HCT116 (cell line): Measurements from ENCODE around the gene MCF2L2. TPM values are rescaled to one million over a fixed set of nuclear protein-coding genes. Genes with fewer than 3 reads are reported as not detected.
A peak's percentile ranks its signal among the peaks of the same experiment; 100 is the strongest.

ENCODE experiments used
- ATAC-seq: fragments of 200-7000 bp; cut with Tn5 transposase; 2 replicates; pipeline ENCODE4 v1.9.1; 2020; ENCODE audit warnings: mild to moderate bottlenecking, moderate library complexity
- BruUV-seq: library from RNA; stranded (reverse); fragments of 400-500 nt; replicated peaks from 2 replicates; lab custom pipeline; 2021; lab: Mats Ljungman, UMichigan
- CTCF ChIA-PET: fragments of 300-600 bp; sonication (Branson Sonifier 250); formaldehyde crosslinking; loops from one replicate; lab custom pipeline; 2021; ENCODE audit warnings: antibody characterized with exemption; lab: Charles Lee
- POLR2A ChIA-PET: fragments of 300-600, 350-600 bp; sonication (Branson Sonifier 250); formaldehyde crosslinking; loops from one replicate; lab custom pipeline; 2021; ENCODE audit warnings: antibody characterized with exemption; lab: Charles Lee
- RAD21 ChIA-PET, 2 experiments: fragments of 300-600 bp; sonication (Branson Sonifier 250); formaldehyde crosslinking; loops; one replicate each; lab custom pipeline; 2023; ENCODE audit warnings: low total read pairs in 2 of 2; ENCODE audit not compliant: uncharacterized antibody in 2 of 2, unreplicated experiment in 2 of 2, low non-redundant PET in 1 of 2; lab: Charles Lee
- DNase-seq: peaks from one replicate; pipeline ENCODE4 v3.0.0-alpha.2; 2010; ENCODE audit warnings: low read depth, low spot score
- H2AFZ ChIP-seq: fragments of 200-600 bp; shearing (Covaris generic), sonication (generic); 2 replicates; pipeline ENCODE4 v1.6.1; 2017; ENCODE audit warnings: low read depth, mixed run types, mixed read lengths, antibody characterized with exemption, low read length; ENCODE audit not compliant: poor library complexity, severe bottlenecking
- H3K27ac ChIP-seq: 2 replicates; pipeline ENCODE4 v1.5.1; 2012; ENCODE audit warnings: low read depth, low read length
- H3K27me3 ChIP-seq: fragments of 200-600 bp; sonication (generic); 2 replicates; pipeline ENCODE4 v1.6.1; 2016; ENCODE audit warnings: mixed run types, low read length, mixed read lengths; ENCODE audit not compliant: insufficient read depth
- H3K36me3 ChIP-seq, 2 experiments: fragments of 200-500 bp in 1 of 2; fragments of 200-600 bp in 1 of 2; sonication (Bioruptor generic) in 1 of 2; sonication (generic) in 1 of 2; 2 replicates each; pipeline versions ENCODE4 v1.5.1 to v1.6.1; 2014 to 2016; ENCODE audit warnings: low read length in 2 of 2, inconsistent platforms in 1 of 2, mixed read lengths in 1 of 2, mixed run types in 1 of 2; ENCODE audit not compliant: insufficient read depth in 2 of 2, control insufficient read depth in 1 of 2
- H3K4me1 ChIP-seq, 2 experiments: fragments of 200-600 bp in 1 of 2; sonication (generic) in 1 of 2; 2 replicates each; pipeline versions ENCODE4 v1.5.1 to v1.6.1; 2012 to 2017; ENCODE audit warnings: low read length in 2 of 2, inconsistent platforms in 1 of 2, mild to moderate bottlenecking in 1 of 2, mixed read lengths in 1 of 2, mixed run types in 1 of 2, moderate library complexity in 1 of 2; ENCODE audit not compliant: insufficient read depth in 2 of 2, control insufficient read depth in 1 of 2
- H3K4me2 ChIP-seq: fragments of 200-600 bp; sonication (generic); 2 replicates; pipeline ENCODE4 v1.6.1; 2017; ENCODE audit warnings: mixed run types, low read length, mixed read lengths
- H3K4me3 ChIP-seq, 2 experiments: fragments of 200-600 bp in 1 of 2; sonication (generic) in 1 of 2; replicated peaks in 1 of 2; 2 replicates each; pipeline ENCODE4 v1.5.1; 2011 to 2016; ENCODE audit warnings: low read length in 2 of 2, control low read depth in 1 of 2, low read depth in 1 of 2, mild to moderate bottlenecking in 1 of 2, mixed read lengths in 1 of 2, mixed run types in 1 of 2
- H3K79me2 ChIP-seq: fragments of 200-600 bp; sonication (generic); 2 replicates; pipeline ENCODE4 v1.6.1; 2017; ENCODE audit warnings: mild to moderate bottlenecking, mixed run types, low read length, moderate library complexity, mixed read lengths; ENCODE audit not compliant: insufficient read depth
- H3K9ac ChIP-seq: fragments of 200-600 bp; sonication (generic); 2 replicates; pipeline ENCODE4 v1.6.1; 2016; ENCODE audit warnings: low read length, mixed read lengths
- H3K9me2 ChIP-seq: fragments of 200-600 bp; sonication (generic), shearing (Covaris generic); 2 replicates; pipeline ENCODE4 v1.6.1; 2017; ENCODE audit warnings: mixed run types, mild to moderate bottlenecking, moderate library complexity; ENCODE audit not compliant: insufficient read depth
- H3K9me3 ChIP-seq, 2 experiments: fragments of 200-500 bp in 1 of 2; fragments of 200-600 bp in 1 of 2; sonication (Bioruptor generic) in 1 of 2; sonication (generic) in 1 of 2; 2 replicates each; pipeline ENCODE4 v1.6.1; 2014 to 2017; ENCODE audit warnings: low read length in 2 of 2, mixed read lengths in 2 of 2, inconsistent platforms in 1 of 2, low read depth in 1 of 2, mild to moderate bottlenecking in 1 of 2, mixed run types in 1 of 2, moderate library complexity in 1 of 2; ENCODE audit not compliant: control insufficient read depth in 1 of 2, insufficient read depth in 1 of 2
- H4K20me1 ChIP-seq: fragments of 200-600 bp; sonication (generic), shearing (Covaris generic); 2 replicates; pipeline ENCODE4 v1.6.1; 2017; ENCODE audit warnings: mixed run types, mild to moderate bottlenecking, moderate library complexity; ENCODE audit not compliant: insufficient read depth
- CBX3 ChIP-seq: IDR thresholded peaks from 2 replicates; pipeline ENCODE4 v1.6.1; 2012; ENCODE audit warnings: low read depth
- CEBPB ChIP-seq: IDR thresholded peaks from 2 replicates; pipeline ENCODE4 v1.6.1; 2012; ENCODE audit warnings: low read depth
- ELF1 ChIP-seq: IDR thresholded peaks from 2 replicates; pipeline ENCODE4 v1.6.1; 2012; ENCODE audit warnings: low read depth, borderline replicate concordance
- EZH2 ChIP-seq: fragments of 200-600 bp; sonication (generic); IDR thresholded peaks from 2 replicates; pipeline ENCODE4 v1.6.1; 2017; ENCODE audit warnings: antibody characterized with exemption, mixed run types
- EZH2phosphoT487 ChIP-seq: fragments of 200-600 bp; IDR thresholded peaks from 2 replicates; pipeline ENCODE4 v1.6.1; 2018; ENCODE audit warnings: antibody characterized with exemption, borderline replicate concordance
- FOSL1 ChIP-seq: IDR thresholded peaks from 2 replicates; pipeline ENCODE4 v1.6.1; 2012; ENCODE audit warnings: low read depth
- POLR2A ChIP-seq: IDR thresholded peaks from 2 replicates; pipeline ENCODE4 v1.7.0; 2011; ENCODE audit warnings: borderline replicate concordance; ENCODE audit not compliant: insufficient read depth, insufficient read length; ENCODE audit errors: extremely low read depth
- POLR2AphosphoS5 ChIP-seq: IDR thresholded peaks from 2 replicates; pipeline ENCODE4 v1.6.1; 2011; ENCODE audit warnings: mild to moderate bottlenecking, low read depth, low read length, moderate library complexity
- RAD21 ChIP-seq: IDR thresholded peaks from 2 replicates; pipeline ENCODE4 v1.6.1; 2012; ENCODE audit warnings: low read depth, mild to moderate bottlenecking
- SIN3A ChIP-seq: IDR thresholded peaks from 2 replicates; pipeline ENCODE4 v1.6.1; 2012; ENCODE audit warnings: low read depth
- SP1 ChIP-seq: IDR thresholded peaks from 2 replicates; pipeline ENCODE4 v1.6.1; 2012; ENCODE audit warnings: low read depth
- SRF ChIP-seq: IDR thresholded peaks from 2 replicates; pipeline ENCODE4 v1.6.1; 2012; ENCODE audit warnings: low read depth
- TCF7L2 ChIP-seq: IDR thresholded peaks from 2 replicates; pipeline ENCODE4 v1.7.0; 2011; ENCODE audit warnings: borderline replicate concordance, inconsistent platforms; ENCODE audit not compliant: insufficient read depth, insufficient read length; ENCODE audit errors: extremely low read depth
- YY1 ChIP-seq: IDR thresholded peaks from 2 replicates; pipeline ENCODE4 v1.6.1; 2011; ENCODE audit warnings: low read length, low read depth, moderate library complexity, mild to moderate bottlenecking; ENCODE audit not compliant: insufficient replicate concordance; ENCODE audit errors: extremely low read depth
- ZFX ChIP-seq: fragments of 450-650 bp; IDR thresholded peaks from 2 replicates; pipeline ENCODE4 v1.6.1; 2017
- intact Hi-C: fragments of 100-400 bp; cut with micrococcal nuclease; formaldehyde crosslinking; loops from 2 replicates; pipeline ENCODE4 v1.10.0; 2022
- total RNA-seq: library from RNA; stranded (reverse); gene quantifications from one replicate; pipeline ENCODE4 v1.2.1, GENCODE V29; 2021; ENCODE audit not compliant: unreplicated experiment
- TF ChIP-seq, protein P1 (sequence below): IDR thresholded peaks from 2 replicates; pipeline ENCODE4 v1.6.1; 2012
- TF ChIP-seq, protein P2 (sequence below): IDR thresholded peaks from 2 replicates; pipeline ENCODE4 v1.6.1; 2011; ENCODE audit warnings: mild to moderate bottlenecking, low read length, moderate library complexity; ENCODE audit not compliant: insufficient replicate concordance; ENCODE audit errors: extremely low read depth
- TF ChIP-seq, protein P3 (sequence below): IDR thresholded peaks from 2 replicates; pipeline ENCODE4 v1.6.1; 2012
- TF ChIP-seq, protein P4 (sequence below), 3 experiments: fragments of 200-600 bp in 1 of 3; sonication (generic) in 1 of 3; IDR thresholded peaks in 2 of 3; conservative IDR thresholded peaks in 1 of 3; 2 replicates each; pipeline ENCODE4 v1.5.1; 2012 to 2017; ENCODE audit warnings: low read depth in 2 of 3, low read length in 2 of 3, antibody characterized with exemption in 1 of 3, borderline replicate concordance in 1 of 3, control low read depth in 1 of 3, mild to moderate bottlenecking in 1 of 3, mixed read lengths in 1 of 3, mixed run types in 1 of 3, moderate library complexity in 1 of 3; ENCODE audit not compliant: insufficient read depth in 1 of 3
- TF ChIP-seq, protein P5 (sequence below): IDR thresholded peaks from 2 replicates; pipeline ENCODE4 v1.6.1; 2012; ENCODE audit warnings: low read depth

MCF2L2 gene
- total RNA-seq, 1 experiment from 2014 or later: 1.5 TPM

DNA sequence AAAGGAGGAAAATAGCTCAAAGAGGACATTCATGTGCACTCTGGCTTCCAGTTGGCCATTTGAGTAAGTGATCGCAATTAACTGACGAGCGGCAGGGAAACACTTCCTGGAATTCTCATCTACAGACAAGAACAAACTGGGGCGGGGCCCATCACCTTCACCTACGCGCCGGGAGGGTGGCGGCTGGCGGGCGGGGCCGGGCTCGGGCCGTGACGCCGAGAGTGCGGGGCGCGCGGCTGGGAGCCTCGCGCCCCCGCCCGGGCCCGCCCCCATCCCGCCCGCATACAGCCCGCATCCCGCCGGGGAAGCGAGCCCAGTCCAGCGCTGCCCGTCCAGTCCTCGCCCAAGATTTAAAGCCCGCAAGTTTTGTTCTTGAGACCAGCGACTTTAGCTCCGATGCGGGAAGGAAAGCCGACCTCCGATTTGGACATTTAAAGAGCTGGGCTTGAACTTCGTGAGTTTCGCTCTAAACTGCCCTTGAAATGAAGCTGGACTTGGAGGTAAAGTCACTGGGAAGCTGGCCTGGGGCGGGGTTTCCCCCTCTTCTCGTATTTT, 175.4 kb downstream of the MCF2L2 start, which contains the start of gene B3GNT5:
TSS of gene B3GNT5 (plus strand) at position 281 of the 555 bp plus-strand sequence. CDS start 16,546 bp downstream, outside the sequence.
- peaks cover 43% of the 10 kb centered on the region for H3K79me2 ChIP-seq
- no peaks in the 10 kb centered on the region for H3K36me3 ChIP-seq
- ChIA-PET RAD21 (no interaction called here), CTCF (interaction anchor here (1.7 kb wide), 1 partner anchor 129 kb away, joined by 6 read pairs; no protein-coding TSS in a partner anchor), POLR2A (no interaction called here)
- intact Hi-C loops: no loop called here
- H3K4me1 ChIP-seq: peaks cover 9 to 21% of the 10 kb centered on the region in 2 experiments; a peak in 3 of 4 replicates
- peaks cover 5% of the 10 kb centered on the region; the same call in 1 of the 2 replicates for H4K20me1 ChIP-seq
- peak within 1 kb of the TSS; percentile 86 to 92 for H3K4me3 ChIP-seq
- no peaks in the 10 kb centered on the region for H3K27me3 ChIP-seq
- ATAC-seq (peak; percentile 79), DNase-seq (peak; percentile 60)
- H3K9me3 ChIP-seq: no peaks in the 10 kb centered on the region
- H2AFZ ChIP-seq: peak within 1 kb of the TSS; percentile 83
- BruUV-seq: no TSS peak
- H3K9me2 ChIP-seq: no peaks in the 10 kb centered on the region
- H3K4me2 ChIP-seq: peak within 1 kb of the TSS; percentile 87
- H3K9ac ChIP-seq: peak within 1 kb of the TSS; percentile 85
- peak within 1 kb of the TSS; percentile 73 for H3K27ac ChIP-seq
- TF ChIP-seq CEBPB: no peak
- TF ChIP-seq TCF7L2: no peak
- TF ChIP-seq FOSL1: no peak
- peak; percentile 69 for TF ChIP-seq POLR2AphosphoS5
- TF ChIP-seq, protein P1, sequence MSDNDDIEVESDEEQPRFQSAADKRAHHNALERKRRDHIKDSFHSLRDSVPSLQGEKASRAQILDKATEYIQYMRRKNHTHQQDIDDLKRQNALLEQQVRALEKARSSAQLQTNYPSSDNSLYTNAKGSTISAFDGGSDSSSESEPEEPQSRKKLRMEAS: peak; percentile 40; the same call in 1 of the 2 replicates
- TF ChIP-seq RAD21: no peak
- TF ChIP-seq, protein P2, sequence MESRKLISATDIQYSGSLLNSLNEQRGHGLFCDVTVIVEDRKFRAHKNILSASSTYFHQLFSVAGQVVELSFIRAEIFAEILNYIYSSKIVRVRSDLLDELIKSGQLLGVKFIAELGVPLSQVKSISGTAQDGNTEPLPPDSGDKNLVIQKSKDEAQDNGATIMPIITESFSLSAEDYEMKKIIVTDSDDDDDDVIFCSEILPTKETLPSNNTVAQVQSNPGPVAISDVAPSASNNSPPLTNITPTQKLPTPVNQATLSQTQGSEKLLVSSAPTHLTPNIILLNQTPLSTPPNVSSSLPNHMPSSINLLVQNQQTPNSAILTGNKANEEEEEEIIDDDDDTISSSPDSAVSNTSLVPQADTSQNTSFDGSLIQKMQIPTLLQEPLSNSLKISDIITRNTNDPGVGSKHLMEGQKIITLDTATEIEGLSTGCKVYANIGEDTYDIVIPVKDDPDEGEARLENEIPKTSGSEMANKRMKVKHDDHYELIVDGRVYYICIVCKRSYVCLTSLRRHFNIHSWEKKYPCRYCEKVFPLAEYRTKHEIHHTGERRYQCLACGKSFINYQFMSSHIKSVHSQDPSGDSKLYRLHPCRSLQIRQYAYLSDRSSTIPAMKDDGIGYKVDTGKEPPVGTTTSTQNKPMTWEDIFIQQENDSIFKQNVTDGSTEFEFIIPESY: no peak
- no peak for TF ChIP-seq POLR2A
- TF ChIP-seq YY1: no peak
- TF ChIP-seq, protein P3, sequence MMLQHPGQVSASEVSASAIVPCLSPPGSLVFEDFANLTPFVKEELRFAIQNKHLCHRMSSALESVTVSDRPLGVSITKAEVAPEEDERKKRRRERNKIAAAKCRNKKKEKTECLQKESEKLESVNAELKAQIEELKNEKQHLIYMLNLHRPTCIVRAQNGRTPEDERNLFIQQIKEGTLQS: no peak
- TF ChIP-seq EZH2: no peak
- no peak for TF ChIP-seq SRF
- TF ChIP-seq, protein P4, sequence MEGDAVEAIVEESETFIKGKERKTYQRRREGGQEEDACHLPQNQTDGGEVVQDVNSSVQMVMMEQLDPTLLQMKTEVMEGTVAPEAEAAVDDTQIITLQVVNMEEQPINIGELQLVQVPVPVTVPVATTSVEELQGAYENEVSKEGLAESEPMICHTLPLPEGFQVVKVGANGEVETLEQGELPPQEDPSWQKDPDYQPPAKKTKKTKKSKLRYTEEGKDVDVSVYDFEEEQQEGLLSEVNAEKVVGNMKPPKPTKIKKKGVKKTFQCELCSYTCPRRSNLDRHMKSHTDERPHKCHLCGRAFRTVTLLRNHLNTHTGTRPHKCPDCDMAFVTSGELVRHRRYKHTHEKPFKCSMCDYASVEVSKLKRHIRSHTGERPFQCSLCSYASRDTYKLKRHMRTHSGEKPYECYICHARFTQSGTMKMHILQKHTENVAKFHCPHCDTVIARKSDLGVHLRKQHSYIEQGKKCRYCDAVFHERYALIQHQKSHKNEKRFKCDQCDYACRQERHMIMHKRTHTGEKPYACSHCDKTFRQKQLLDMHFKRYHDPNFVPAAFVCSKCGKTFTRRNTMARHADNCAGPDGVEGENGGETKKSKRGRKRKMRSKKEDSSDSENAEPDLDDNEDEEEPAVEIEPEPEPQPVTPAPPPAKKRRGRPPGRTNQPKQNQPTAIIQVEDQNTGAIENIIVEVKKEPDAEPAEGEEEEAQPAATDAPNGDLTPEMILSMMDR (IDR thresholded peaks at IDR 0.05 in 2 of 3, conservative IDR thresholded peaks at IDR 0.05 in 1 of 3; ENCODE audit: borderline replicate concordance in 1 of 3, insufficient read depth in 1 of 3, low read depth in 2 of 3, low read length in 2 of 3): no peak
- TF ChIP-seq, protein P5, sequence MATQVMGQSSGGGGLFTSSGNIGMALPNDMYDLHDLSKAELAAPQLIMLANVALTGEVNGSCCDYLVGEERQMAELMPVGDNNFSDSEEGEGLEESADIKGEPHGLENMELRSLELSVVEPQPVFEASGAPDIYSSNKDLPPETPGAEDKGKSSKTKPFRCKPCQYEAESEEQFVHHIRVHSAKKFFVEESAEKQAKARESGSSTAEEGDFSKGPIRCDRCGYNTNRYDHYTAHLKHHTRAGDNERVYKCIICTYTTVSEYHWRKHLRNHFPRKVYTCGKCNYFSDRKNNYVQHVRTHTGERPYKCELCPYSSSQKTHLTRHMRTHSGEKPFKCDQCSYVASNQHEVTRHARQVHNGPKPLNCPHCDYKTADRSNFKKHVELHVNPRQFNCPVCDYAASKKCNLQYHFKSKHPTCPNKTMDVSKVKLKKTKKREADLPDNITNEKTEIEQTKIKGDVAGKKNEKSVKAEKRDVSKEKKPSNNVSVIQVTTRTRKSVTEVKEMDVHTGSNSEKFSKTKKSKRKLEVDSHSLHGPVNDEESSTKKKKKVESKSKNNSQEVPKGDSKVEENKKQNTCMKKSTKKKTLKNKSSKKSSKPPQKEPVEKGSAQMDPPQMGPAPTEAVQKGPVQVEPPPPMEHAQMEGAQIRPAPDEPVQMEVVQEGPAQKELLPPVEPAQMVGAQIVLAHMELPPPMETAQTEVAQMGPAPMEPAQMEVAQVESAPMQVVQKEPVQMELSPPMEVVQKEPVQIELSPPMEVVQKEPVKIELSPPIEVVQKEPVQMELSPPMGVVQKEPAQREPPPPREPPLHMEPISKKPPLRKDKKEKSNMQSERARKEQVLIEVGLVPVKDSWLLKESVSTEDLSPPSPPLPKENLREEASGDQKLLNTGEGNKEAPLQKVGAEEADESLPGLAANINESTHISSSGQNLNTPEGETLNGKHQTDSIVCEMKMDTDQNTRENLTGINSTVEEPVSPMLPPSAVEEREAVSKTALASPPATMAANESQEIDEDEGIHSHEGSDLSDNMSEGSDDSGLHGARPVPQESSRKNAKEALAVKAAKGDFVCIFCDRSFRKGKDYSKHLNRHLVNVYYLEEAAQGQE: no peak
- 0 out of 2 replicates have a peak, but pooled peaks have one; percentile 26 for TF ChIP-seq SIN3A
- peak; percentile 37; the same call in 1 of the 2 replicates for TF ChIP-seq ELF1
- no peak for TF ChIP-seq EZH2phosphoT487
- no peak for TF ChIP-seq CBX3
- no peak for TF ChIP-seq ZFX
- TF ChIP-seq SP1: peak; percentile 32; the same call in 1 of the 2 replicates
